ENCODE data around the gene BMAL1.

The BMAL1 gene

GRCh38 chr11:13276454-13276831 lies 1.1 kb upstream of the BMAL1 start:
- Histone ChIP-seq H3K27me3 (ENCODE audit: control insufficient read depth, low read length) (peaks cover 39% of the 10 kb centered on the region), H3K4me1 (ENCODE audit: control insufficient read depth, low read length) (no peaks in the 10 kb centered on the region), H3K4me3 (ENCODE audit: low read length) (no peak overlapping the region), H4K20me1 (ENCODE audit: control insufficient read depth, insufficient read depth, low read depth, low read length) (no peaks in the 10 kb centered on the region), H3K27ac (ENCODE audit: low read depth, low read length) (no peak overlapping the region), H3K4me2 (ENCODE audit: low read length) (no peak overlapping the region), H3K79me2 (ENCODE audit: control insufficient read depth, low read length) (no peaks in the 10 kb centered on the region), H3F3A (ENCODE audit: control insufficient read depth, insufficient read depth) (no peaks in the 10 kb centered on the region), H3K9me2 (replicated peaks; ENCODE audit: control insufficient read depth, low read length) (no peaks in the 10 kb centered on the region), H3K9me3 (ENCODE audit: control insufficient read depth, insufficient read depth, low read length) (peaks cover 9% of the 10 kb centered on the region; the same call in 1 of the 2 replicates), H3K36me3 (ENCODE audit: control insufficient read depth, low read length) (no peaks in the 10 kb centered on the region)
- TF ChIP-seq CTCF (IDR thresholded peaks at IDR 0.05; ENCODE audit: low read depth, low read length, poor library complexity, severe bottlenecking), result no peak
- TF ChIP-seq EZH2phosphoT487 (IDR thresholded peaks at IDR 0.05; ENCODE audit: borderline replicate concordance, low read length), result no peak

- Histone ChIP-seq H4K20me1 (ENCODE audit: control insufficient read depth, insufficient read depth, low read depth, low read length) (no peaks in the 10 kb centered on the region), H3K79me2 (ENCODE audit: control insufficient read depth, low read length) (no peaks in the 10 kb centered on the region), H3K36me3 (ENCODE audit: control insufficient read depth, low read length) (no peaks in the 10 kb centered on the region), H3K27ac (ENCODE audit: low read depth, low read length) (no peak overlapping the region), H3F3A (ENCODE audit: control insufficient read depth, insufficient read depth) (no peaks in the 10 kb centered on the region), H3K4me2 (ENCODE audit: low read length) (no peak overlapping the region), H3K4me1 (ENCODE audit: control insufficient read depth, low read length) (no peaks in the 10 kb centered on the region), H3K9me2 (replicated peaks; ENCODE audit: control insufficient read depth, low read length) (no peaks in the 10 kb centered on the region), H3K4me3 (ENCODE audit: low read length) (no peak overlapping the region), H3K9me3 (ENCODE audit: control insufficient read depth, insufficient read depth, low read length) (peaks cover 9% of the 10 kb centered on the region; the same call in 1 of the 2 replicates), H3K27me3 (ENCODE audit: control insufficient read depth, low read length) (peaks cover 39% of the 10 kb centered on the region)
- TF ChIP-seq CTCF (IDR thresholded peaks at IDR 0.05; ENCODE audit: low read depth, low read length, poor library complexity, severe bottlenecking) (no peak), EZH2phosphoT487 (IDR thresholded peaks at IDR 0.05; ENCODE audit: borderline replicate concordance, low read length) (no peak)
Measured at GRCh38 chr11:13276832-13277767, 490 bp upstream of the BMAL1 start.

- Histone ChIP-seq H3K4me3 (ENCODE audit: low read length) (no peak overlapping the region), H3K79me2 (ENCODE audit: control insufficient read depth, low read length) (no peaks in the 10 kb centered on the region), H3K9me3 (ENCODE audit: control insufficient read depth, insufficient read depth, low read length) (peaks cover 9% of the 10 kb centered on the region; the same call in 1 of the 2 replicates), H4K20me1 (ENCODE audit: control insufficient read depth, insufficient read depth, low read depth, low read length) (no peaks in the 10 kb centered on the region), H3K36me3 (ENCODE audit: control insufficient read depth, low read length) (no peaks in the 10 kb centered on the region), H3K27ac (ENCODE audit: low read depth, low read length) (no peak overlapping the region), H3F3A (ENCODE audit: control insufficient read depth, insufficient read depth) (no peaks in the 10 kb centered on the region), H3K9me2 (replicated peaks; ENCODE audit: control insufficient read depth, low read length) (no peaks in the 10 kb centered on the region), H3K27me3 (ENCODE audit: control insufficient read depth, low read length) (peaks cover 39% of the 10 kb centered on the region), H3K4me2 (ENCODE audit: low read length) (no peak overlapping the region), H3K4me1 (ENCODE audit: control insufficient read depth, low read length) (no peaks in the 10 kb centered on the region)
- TF ChIP-seq CTCF (IDR thresholded peaks at IDR 0.05; ENCODE audit: low read depth, low read length, poor library complexity, severe bottlenecking), result no peak
- TF ChIP-seq EZH2phosphoT487 (IDR thresholded peaks at IDR 0.05; ENCODE audit: borderline replicate concordance, low read length), result peak; percentile 52; the same call in 1 of the 2 replicates
Measured at GRCh38 chr11:13278609-13279486, 1.3 kb downstream of the BMAL1 start.
